Thymus (tissue), 11 donors: Measurements from ENCODE around the gene RUSC1. TPM values are rescaled to one million over a fixed set of nuclear protein-coding genes. Genes with fewer than 3 reads are reported as not detected.
"Not testable (repeated sequence)": the region's sequence is repeated elsewhere in the genome, so short reads cannot be mapped to it uniquely, and the experiment has no call there.

Source experiments
- DNase-seq, 9 donors: peaks; one replicate each; pipeline ENCODE4 v3.0.0-alpha.2; 2013; ENCODE audit warnings: low spot score in 9 of 9, low read depth in 6 of 9, missing footprints in 1 of 9
- H3K27ac ChIP-seq, 2 donors: one replicate each; pipeline ENCODE4 v1.5.1; 2013; ENCODE audit warnings: control low read depth in 1 of 2, low read depth in 1 of 2, low read length in 1 of 2, mild to moderate bottlenecking in 1 of 2, moderate library complexity in 1 of 2
- H3K27me3 ChIP-seq, 2 donors: one replicate each; pipeline ENCODE4 v1.5.1; 2013; ENCODE audit warnings: low read length in 1 of 2; ENCODE audit not compliant: control insufficient read depth in 2 of 2, insufficient read depth in 1 of 2
- H3K36me3 ChIP-seq, 2 donors: one replicate each; pipeline ENCODE4 v1.5.1; 2013; ENCODE audit warnings: low read length in 1 of 2, mild to moderate bottlenecking in 1 of 2, moderate library complexity in 1 of 2; ENCODE audit not compliant: control insufficient read depth in 2 of 2, insufficient read depth in 2 of 2
- H3K4me1 ChIP-seq, 2 donors: one replicate each; pipeline ENCODE4 v1.5.1; 2013; ENCODE audit warnings: low read length in 2 of 2; ENCODE audit not compliant: control insufficient read depth in 2 of 2, insufficient read depth in 2 of 2
- H3K4me3 ChIP-seq, 2 donors: one replicate each; pipeline ENCODE4 v1.5.1; 2013; ENCODE audit warnings: low read length in 2 of 2, control low read depth in 1 of 2, mild to moderate bottlenecking in 1 of 2
- H3K9me3 ChIP-seq, 2 donors: one replicate each; pipeline ENCODE4 v1.5.1; 2013; ENCODE audit warnings: low read length in 1 of 2, mild to moderate bottlenecking in 1 of 2; ENCODE audit not compliant: control insufficient read depth in 2 of 2, insufficient read depth in 1 of 2
- WGBS: extraction: QIAGEN DNeasy Blood & Tissue Kit; methylation state at CpG from one replicate; pipeline ENCODE4 v1.1.7; 2013; 5-methylcytosine and 5-hydroxymethylcytosine counted together
- polyA plus RNA-seq: library from polyadenylated mRNA; stranded (reverse); fragments of 200-250 nt; gene quantifications from one replicate; pipeline ENCODE4 v1.2.3, GENCODE V29; 2013
- total RNA-seq: library from RNA; stranded (reverse); fragments of 120-200 nt; gene quantifications from one replicate; pipeline ENCODE4 v1.2.4, GENCODE V29; 2013
- donor health status: healthy.

Gene RUSC1
- total and polyA plus RNA-seq, 2 donors = 7.5 to 18.0 TPM

DNA sequence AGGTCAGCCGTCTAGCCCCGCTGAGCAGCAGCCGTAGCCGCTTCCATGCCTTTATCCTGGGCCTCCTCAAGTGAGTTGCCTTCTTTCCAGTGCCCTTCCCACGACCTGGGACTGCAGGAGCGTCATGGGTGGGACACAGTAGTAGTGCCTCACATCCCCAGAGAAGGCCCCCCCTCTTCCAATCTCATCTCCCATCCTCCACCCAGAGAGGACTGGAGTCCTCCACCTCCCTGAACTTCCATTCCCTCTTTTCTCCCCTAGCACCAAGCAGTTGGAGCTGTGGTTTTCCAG is 4.9 kb downstream of the RUSC1 start:
- H3K27me3 ChIP-seq = peaks cover 0 to 30% of the 10 kb centered on the region in 2 donors
- H3K36me3 ChIP-seq = peaks cover 11 to 13% of the 10 kb centered on the region in 2 donors
- 92% methylated on average over 6 of the region's 6 CpGs for WGBS
- DNase-seq = no peak
- no peaks in the 10 kb centered on the region for H3K9me3 ChIP-seq
- H3K27ac ChIP-seq = no peak overlapping the region
- H3K4me1 ChIP-seq = peaks cover 8 to 47% of the 10 kb centered on the region in 2 donors
- H3K4me3 ChIP-seq = peak overlapping the region in 1 of 2 donors; percentile 87

DNA sequence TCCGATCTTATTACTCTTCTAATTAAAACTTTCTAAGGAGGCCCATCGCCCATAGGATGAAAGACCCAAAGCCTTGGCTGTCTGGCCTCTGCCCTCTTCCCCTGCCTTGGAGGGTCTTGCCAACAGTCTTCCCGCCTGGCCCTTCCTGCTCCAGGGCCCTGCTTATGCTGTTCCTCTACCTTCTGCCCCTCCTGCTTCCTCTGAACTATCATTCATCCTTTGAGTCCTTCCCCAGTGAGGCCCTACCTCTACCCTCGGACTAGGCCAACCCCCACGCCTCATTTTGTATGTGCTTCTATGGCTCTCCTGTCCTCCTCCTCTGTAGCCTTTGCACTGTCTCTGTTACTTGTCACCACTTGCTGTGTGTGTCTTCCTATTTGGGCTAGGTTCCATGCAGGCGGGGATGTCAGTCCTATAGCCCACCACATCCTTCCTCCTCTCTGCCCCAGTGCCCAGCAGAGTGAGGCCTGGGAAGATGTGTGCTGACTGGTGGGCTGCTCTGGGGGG is 5.4 kb downstream of the RUSC1 start:
- 95% methylated on average over 6 of the region's 6 CpGs for whole genome bisulfite sequencing
- Histone ChIP-seq H3K36me3 (peaks cover 17 to 19% of the 10 kb centered on the region in 2 donors), H3K27me3 (peaks cover 0 to 28% of the 10 kb centered on the region in 2 donors)

DNA sequence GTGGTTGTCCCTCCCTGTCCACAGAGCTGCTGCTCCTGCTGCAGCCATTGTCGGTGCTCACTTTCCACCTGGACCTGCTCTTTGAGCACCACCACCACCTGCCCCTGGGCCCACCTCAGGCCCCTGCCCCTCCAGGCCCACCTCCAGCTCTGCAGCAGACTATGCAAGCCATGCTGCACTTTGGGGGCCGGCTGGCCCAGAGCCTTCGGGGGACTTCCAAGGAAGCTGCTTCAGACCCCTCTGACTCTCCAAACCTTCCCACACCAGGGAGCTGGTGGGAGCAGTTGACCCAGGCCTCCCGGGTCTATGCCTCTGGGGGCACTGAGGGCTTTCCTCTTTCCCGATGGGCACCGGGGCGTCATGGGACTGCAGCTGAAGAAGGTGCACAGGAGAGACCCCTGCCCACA is 5.9 kb downstream of the RUSC1 start:
- Histone ChIP-seq H3K27ac (no peak overlapping the region), H3K9me3 (no peaks in the 10 kb centered on the region), H3K36me3 (peaks cover 22 to 24% of the 10 kb centered on the region in 2 donors), H3K4me1 (peaks cover 6 to 36% of the 10 kb centered on the region in 2 donors), H3K4me3 (no peak overlapping the region), H3K27me3 (peaks cover 0 to 22% of the 10 kb centered on the region in 2 donors)
- 97% methylated on average over 7 of the region's 7 CpGs for WGBS
- no peak for DNase-seq

More for the DNA sequence above, 5.4 kb downstream of the RUSC1 start:
- Histone ChIP-seq H3K4me3 (no peak overlapping the region), H3K9me3 (no peaks in the 10 kb centered on the region), H3K27ac (peak overlapping the region in 1 of 2 donors; percentile 26), H3K4me1 (peaks cover 6 to 42% of the 10 kb centered on the region in 2 donors)
- no peak for DNase-seq

DNA sequence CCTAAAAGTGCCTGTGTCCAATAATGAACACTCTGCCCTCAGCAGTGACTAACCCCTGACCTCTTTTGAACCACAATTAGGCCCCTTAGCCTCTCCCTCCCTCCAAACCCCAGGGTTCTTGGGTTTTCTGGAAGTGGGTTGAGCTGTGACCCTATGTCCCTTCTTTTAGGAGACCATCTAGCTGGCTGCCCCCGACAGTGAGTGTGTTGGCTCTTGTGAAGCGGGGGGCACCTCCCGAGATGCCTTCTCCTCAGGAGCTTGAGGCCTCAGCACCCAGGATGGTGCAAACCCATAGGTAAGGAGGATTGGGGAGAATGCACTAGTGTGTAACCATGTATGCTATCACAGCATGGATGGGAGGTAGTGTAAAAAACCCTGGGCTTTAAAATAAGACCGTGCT is 7.3 kb downstream of the RUSC1 start:
- no peak overlapping the region for H3K27ac ChIP-seq
- H3K36me3 ChIP-seq = peaks cover 24 to 25% of the 10 kb centered on the region in 2 donors
- H3K4me1 ChIP-seq = peaks cover 0 to 24% of the 10 kb centered on the region in 2 donors
- no peaks in the 10 kb centered on the region for H3K9me3 ChIP-seq
- H3K27me3 ChIP-seq = peaks cover 0 to 10% of the 10 kb centered on the region in 2 donors
- no peak overlapping the region for H3K4me3 ChIP-seq
- no peak for DNase-seq
- 98% methylated on average over 4 of the region's 4 CpGs for WGBS

DNA sequence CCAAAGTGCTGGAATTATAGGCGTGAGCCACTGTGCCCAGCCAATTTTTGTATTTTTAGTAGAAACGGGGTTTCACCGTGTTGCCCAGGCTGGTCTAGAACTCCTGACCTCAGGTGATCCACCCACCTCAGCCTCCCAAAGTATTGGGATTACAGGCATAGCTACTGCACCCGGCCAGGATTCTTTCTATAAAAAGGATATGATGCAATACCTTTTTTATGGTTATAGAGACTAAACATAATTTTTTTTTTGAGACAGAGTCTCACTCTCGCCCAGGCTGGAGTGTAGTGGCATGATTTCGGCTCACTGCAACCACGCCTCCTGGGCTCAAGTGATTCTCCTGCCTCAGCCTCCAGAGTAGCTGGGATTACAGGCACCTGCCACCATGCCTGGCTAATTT is 8.2 kb downstream of the RUSC1 start:
- peaks cover 0 to 21% of the 10 kb centered on the region in 2 donors for H3K4me1 ChIP-seq
- 98% methylated on average over 7 of the region's 7 CpGs for WGBS
- H3K27ac ChIP-seq, DNase-seq, H3K27me3 ChIP-seq, H3K9me3 ChIP-seq, H3K4me3 ChIP-seq: not testable (repeated sequence)
- peaks cover 25 to 27% of the 10 kb centered on the region in 2 donors for H3K36me3 ChIP-seq

DNA sequence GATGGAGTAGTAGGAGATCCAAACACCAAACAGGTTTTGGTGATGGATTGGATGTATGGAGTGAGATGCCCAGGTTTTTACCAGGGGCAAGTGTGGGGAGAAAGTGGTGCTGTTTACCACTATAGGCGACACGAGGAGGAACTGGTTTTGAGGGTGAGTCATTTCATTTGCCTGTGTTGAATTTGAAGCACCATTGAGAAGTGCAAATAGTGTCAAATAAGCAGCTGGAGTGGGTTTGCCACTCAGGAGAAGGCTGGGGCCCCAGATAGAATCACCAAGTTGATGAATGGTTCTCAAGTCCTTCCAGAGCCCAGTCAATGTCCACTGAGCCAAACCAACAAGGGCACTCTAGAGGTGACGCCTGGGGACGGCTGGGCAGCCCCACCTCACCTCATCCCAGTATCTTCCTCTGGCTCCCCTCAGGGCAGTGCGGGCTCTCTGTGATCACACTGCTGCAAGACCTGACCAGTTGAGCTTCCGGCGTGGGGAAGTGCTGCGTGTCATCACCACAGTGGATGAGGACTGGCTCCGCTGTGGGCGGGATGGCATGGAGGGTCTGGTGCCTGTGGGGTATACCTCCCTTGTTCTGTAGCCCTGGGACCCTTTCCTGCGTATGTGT is 9.4 kb downstream of the RUSC1 start:
- no peaks in the 10 kb centered on the region for H3K9me3 ChIP-seq
- H3K4me1 ChIP-seq = peaks cover 0 to 10% of the 10 kb centered on the region in 2 donors
- no peak overlapping the region for H3K4me3 ChIP-seq
- H3K27ac ChIP-seq = no peak overlapping the region
- DNase-seq = no peak
- no peaks in the 10 kb centered on the region for H3K27me3 ChIP-seq
- H3K36me3 ChIP-seq = peaks cover 33 to 36% of the 10 kb centered on the region in 2 donors
- 96% methylated on average over 11 of the region's 11 CpGs for WGBS

DNA sequence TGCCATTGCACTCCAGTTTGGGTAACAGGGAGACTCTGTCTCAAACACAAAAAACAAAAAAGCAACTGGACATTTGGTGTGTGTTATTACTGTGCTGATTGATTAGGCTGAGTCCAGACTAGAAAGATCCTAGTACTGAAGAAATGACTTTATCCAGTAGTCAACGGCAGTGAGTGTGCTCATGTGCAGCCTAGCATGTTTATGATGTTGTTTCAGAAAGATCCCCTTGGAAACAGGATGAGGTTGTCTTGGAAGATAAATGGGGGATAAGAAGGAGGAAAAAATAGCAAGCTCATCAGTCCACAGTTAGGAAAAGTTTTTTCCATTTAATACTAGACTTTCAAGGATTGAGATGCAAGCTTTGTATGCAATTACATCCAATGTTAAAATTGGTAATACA is 14.3 kb downstream of the RUSC1 start:
- Histone ChIP-seq H3K27me3 (no peaks in the 10 kb centered on the region), H3K4me3 (no peak overlapping the region), H3K36me3 (peaks cover 51 to 67% of the 10 kb centered on the region in 2 donors), H3K27ac (no peak overlapping the region), H3K9me3 (no peaks in the 10 kb centered on the region), H3K4me1 (no peaks in the 10 kb centered on the region)
- DNase-seq = no peak
- 97% methylated on average over 1 of the region's 1 CpG for WGBS

DNA sequence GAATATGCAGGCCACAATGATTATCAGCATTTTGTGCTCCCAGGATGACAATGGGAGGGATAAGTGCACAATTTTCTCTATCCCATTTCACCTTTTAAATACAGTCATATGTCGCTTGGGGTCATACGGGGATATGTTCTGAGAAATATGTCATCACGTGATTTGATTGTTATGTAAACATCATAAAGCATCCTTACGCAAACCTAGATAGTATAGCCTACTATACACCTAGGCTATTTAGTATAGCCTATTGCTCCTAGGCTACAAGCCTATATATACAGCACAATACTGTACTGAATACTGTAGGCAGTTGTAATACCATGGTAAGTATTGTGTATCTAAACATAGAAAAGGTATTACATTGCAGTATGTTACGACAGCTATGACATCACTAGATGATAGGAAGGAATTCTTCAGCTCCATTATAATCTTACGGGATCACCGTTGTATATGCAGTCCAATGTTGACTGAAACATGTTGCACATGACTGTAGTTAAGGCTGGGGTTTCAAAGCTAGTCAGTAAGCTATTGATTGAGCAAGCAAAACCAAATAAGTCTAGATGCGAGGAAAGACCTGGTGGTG is 18.9 kb downstream of the RUSC1 start:
- Histone ChIP-seq H3K27me3 (no peaks in the 10 kb centered on the region), H3K4me3 (no peak overlapping the region), H3K4me1 (no peaks in the 10 kb centered on the region), H3K36me3 (peaks cover 49 to 87% of the 10 kb centered on the region in 2 donors), H3K9me3 (no peaks in the 10 kb centered on the region), H3K27ac (no peak overlapping the region)
- DNase-seq = no peak
- WGBS = 98% methylated on average over 8 of the region's 8 CpGs

DNA sequence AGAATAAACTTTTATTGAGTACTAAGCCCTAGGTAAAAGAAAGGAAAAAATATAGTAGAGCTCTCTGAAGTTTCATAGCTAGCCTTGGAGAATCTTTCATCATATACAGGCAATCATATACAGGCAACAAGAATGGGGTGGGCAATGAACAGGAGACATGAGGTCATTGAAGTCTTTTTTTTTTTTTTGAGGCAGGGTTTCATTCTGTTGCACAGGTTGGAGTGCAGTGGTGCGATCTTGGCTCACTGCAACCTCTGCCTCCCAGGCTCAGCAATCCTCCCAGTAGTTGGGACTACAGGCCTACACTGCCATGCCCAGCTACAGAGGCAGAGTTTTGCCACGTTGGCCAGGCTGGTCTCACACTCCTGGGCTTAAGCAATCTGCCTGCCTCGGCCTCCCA is 22.1 kb downstream of the RUSC1 start:
- DNase-seq = no peak
- H3K9me3 ChIP-seq = no peaks in the 10 kb centered on the region
- H3K27ac ChIP-seq = no peak overlapping the region
- H3K4me3 ChIP-seq = no peak overlapping the region
- WGBS = 97% methylated on average over 3 of the region's 3 CpGs
- H3K27me3 ChIP-seq = no peaks in the 10 kb centered on the region
- no peaks in the 10 kb centered on the region for H3K4me1 ChIP-seq
- H3K36me3 ChIP-seq = peaks cover 50 to 89% of the 10 kb centered on the region in 2 donors
